GM12874 (cell line): Measurements from ENCODE around the gene ELP1.

ENCODE experiments used
- TF ChIP-seq, protein P1 (sequence below): IDR thresholded peaks from 2 replicates; pipeline ENCODE4 v1.5.1; 2011; ENCODE audit warnings: low read depth, mild to moderate bottlenecking, control low read depth, low read length, moderate library complexity; ENCODE audit not compliant: insufficient read depth

The ELP1 gene

DNA sequence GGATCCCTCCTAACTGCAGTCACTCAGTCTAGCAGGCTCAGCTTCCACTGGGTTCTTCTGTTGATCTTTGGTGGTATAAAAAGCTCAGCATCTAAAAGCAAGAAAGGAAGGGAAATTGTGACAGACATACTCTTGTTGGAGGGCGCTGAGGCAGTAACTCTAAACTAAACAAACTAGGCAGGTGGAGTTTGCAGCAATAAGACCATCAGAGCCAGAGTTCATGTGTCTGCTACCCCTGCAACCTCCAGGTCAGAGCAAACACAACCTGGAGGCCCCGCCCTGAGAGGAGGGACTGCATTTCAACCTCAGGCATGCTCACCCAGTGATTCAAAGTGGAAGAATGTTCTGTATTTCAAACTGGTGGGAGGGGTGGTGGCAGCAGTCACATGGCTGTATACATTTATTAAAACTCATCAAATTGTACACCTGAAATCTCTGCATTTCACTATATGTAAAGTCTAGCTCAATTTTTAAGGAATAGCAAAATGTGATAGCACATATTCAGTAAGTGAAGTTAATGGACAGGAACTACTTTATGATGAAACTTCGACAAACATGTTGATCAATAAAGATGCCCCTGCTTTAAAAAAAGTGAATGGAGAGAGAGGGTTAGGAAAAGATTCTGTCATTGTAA lies 64.7 kb downstream of the ELP1 start:
- TF ChIP-seq, protein P1, sequence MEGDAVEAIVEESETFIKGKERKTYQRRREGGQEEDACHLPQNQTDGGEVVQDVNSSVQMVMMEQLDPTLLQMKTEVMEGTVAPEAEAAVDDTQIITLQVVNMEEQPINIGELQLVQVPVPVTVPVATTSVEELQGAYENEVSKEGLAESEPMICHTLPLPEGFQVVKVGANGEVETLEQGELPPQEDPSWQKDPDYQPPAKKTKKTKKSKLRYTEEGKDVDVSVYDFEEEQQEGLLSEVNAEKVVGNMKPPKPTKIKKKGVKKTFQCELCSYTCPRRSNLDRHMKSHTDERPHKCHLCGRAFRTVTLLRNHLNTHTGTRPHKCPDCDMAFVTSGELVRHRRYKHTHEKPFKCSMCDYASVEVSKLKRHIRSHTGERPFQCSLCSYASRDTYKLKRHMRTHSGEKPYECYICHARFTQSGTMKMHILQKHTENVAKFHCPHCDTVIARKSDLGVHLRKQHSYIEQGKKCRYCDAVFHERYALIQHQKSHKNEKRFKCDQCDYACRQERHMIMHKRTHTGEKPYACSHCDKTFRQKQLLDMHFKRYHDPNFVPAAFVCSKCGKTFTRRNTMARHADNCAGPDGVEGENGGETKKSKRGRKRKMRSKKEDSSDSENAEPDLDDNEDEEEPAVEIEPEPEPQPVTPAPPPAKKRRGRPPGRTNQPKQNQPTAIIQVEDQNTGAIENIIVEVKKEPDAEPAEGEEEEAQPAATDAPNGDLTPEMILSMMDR, result no peak

DNA sequence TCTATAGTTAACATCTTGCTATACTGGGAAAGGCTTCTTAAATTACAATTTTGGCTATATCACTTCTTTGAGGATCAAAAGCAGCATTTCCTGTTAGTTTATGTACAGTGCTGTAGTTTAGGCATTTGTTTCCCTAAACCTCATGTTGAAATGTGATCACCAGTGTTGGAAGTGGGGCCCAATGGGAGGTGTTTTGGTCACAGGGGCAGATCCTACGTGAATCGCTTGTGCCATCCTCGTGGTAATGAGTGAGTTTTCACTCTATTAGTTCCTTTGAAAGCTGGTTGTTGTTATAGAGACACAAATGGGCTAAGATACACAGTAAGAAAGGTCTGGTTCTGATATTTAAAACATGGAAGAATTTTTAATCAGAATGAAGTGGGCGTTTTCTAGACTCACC lies 66.1 kb downstream of the ELP1 start:
- TF ChIP-seq, protein P1, result no peak

DNA sequence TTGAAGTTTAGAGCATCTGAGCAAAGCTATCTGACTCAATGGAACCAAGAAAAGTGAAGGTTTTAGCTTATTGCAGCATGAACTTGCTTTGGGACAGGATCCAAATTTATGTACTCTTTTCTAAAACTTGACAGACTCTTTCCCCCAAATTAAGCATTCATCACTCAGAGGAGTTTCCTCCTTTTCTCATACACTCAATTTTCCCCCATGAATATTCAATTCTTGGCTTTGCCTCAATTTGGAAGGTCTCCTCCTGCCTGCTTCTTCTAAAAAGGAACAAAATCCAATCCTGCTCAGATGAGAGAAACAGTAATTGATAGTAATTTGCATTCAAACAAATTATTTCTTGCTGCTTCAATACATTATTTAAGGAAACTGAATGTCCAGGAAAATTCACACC lies 66.8 kb downstream of the ELP1 start:
- TF ChIP-seq, protein P1, result no peak

DNA sequence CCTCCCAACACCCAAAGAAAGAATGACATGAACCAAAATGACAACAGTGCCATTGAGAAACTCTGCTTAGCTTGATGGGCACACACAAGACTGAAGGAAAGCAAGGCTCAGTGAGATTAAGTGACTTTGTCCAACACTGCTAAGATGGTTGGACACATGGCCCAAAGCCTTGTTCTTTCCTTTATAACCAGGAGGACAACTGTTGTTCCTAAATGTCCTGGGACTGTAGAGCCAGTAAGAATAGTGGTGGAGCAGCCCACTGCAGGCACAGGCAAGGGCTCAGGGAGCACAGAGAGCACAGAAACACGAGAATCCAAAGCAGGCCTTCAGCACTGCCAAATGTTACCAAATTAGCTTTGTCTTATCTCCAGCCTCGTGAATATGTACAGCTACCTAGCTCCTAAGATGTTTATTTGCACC lies 67.9 kb downstream of the ELP1 start:
- TF ChIP-seq, protein P1, result no peak

DNA sequence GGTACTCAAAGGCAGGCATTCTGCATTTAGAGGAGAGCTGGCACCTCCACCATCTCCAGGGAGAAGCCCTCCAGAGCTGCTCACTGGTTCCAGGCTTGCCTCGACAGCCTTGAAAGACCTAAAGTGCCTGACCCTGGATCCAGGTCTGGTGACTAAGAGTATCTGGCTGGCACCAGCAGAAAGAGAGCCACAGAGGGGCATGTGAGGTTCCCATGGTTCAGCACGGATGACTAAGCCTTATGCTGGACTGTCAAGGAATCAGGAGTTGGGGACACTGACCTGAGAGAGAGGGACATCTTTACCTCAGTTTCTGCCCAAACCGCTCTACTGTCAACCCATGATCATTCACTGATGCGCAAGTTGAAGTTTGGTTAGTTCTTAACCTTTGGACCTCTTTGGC lies 68.9 kb downstream of the ELP1 start:
- TF ChIP-seq, protein P1, result no peak

DNA sequence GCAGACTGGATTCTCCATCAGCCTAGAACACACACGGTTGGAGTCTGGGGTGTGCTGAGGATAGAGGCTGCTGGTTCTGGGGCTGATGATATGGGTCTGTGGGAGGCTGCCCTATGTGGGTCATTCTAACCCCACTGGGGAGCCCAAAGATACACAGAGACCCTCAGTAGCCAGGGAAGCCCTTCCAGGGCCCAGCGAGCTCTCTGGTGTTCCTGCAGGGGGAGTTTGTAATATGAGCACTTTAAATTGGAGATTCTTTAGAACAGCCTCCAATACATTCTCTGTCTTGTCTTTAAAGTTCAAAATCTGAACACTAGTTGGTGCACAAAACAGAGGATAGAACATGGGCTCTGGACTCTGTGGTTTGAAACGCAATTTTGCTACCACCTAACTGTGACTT lies 69.5 kb downstream of the ELP1 start:
- TF ChIP-seq, protein P1, result no peak

DNA sequence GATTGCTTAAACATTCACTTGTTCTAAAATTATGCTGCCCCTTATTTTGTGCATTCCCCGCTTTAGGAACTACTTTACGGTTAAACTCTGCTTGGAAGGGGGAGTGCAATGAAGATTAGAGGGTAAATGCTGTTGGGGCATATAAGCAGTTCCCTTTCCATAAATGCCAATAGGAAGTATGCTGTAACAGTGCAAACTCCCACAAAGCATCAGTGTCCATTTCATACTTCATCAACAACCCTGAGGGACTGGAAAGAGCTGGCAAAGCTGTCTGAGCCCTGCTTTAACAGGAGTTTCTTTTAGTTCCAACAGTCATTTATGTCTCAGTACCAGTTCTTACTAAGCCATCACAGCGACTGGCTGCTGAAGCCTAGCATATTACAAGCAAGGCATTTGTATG lies 70.0 kb downstream of the ELP1 start:
- TF ChIP-seq, protein P1, result no peak
